ENCODE results near the gene FEV.

The FEV gene

GRCh38 chr2:218985021-218985324 is at the start of gene FEV:
FEV (minus strand) TSS chr2:218985184; CDS start chr2:218985075, 109 bp downstream.
- TF ChIP-seq, protein P1, sequence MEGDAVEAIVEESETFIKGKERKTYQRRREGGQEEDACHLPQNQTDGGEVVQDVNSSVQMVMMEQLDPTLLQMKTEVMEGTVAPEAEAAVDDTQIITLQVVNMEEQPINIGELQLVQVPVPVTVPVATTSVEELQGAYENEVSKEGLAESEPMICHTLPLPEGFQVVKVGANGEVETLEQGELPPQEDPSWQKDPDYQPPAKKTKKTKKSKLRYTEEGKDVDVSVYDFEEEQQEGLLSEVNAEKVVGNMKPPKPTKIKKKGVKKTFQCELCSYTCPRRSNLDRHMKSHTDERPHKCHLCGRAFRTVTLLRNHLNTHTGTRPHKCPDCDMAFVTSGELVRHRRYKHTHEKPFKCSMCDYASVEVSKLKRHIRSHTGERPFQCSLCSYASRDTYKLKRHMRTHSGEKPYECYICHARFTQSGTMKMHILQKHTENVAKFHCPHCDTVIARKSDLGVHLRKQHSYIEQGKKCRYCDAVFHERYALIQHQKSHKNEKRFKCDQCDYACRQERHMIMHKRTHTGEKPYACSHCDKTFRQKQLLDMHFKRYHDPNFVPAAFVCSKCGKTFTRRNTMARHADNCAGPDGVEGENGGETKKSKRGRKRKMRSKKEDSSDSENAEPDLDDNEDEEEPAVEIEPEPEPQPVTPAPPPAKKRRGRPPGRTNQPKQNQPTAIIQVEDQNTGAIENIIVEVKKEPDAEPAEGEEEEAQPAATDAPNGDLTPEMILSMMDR (conservative IDR thresholded peaks at IDR 0.05; ENCODE audit: low read depth, low read length), result no peak

DNA sequence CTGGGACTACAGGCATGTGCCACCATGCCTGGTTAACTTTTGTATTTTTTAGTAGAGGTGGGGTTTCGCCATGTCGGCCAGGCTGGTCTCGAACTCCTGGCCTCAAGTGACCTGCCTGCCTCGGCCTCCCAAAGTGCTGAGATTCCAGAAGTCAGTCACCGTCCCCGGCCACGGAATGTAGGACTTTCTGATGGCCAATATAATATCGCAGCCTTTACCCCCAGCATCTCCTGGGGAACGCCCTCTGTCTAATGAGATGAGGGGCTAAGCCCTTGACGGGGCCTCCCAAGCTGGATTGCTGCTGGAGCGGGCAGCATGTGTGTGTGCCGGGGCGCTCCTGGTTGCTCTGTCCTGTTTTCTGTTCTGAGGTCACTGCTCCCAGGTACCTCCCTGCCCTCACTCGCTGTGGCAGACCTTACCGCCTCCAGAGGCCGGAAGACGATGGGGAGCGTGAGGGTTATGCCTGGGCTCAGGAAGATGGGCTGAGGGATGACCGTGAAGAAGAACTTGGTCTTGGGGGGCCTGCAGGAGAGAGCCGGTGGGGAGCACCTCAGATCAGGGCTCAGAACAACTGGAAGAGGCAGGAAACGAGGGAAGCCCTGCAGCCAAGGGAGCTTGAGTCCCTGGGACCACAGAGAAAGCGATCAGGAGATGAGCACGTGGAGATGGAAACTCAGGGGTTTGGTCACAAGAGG is 47.2 kb upstream of the FEV start:
- TF ChIP-seq, protein P1 (conservative IDR thresholded peaks at IDR 0.05; ENCODE audit: low read depth, low read length), result no peak
- no peak for DNase-seq (ENCODE audit: low read depth)
- H3K4me3 ChIP-seq (ENCODE audit: low read depth, low read length), result no peak overlapping the region

More at GRCh38 chr2:218985021-218985324, at the start of gene FEV:
- H3K4me3 ChIP-seq (ENCODE audit: low read depth, low read length), result no peak within 1 kb of the TSS
- no peak for DNase-seq (ENCODE audit: low read depth)

DNA sequence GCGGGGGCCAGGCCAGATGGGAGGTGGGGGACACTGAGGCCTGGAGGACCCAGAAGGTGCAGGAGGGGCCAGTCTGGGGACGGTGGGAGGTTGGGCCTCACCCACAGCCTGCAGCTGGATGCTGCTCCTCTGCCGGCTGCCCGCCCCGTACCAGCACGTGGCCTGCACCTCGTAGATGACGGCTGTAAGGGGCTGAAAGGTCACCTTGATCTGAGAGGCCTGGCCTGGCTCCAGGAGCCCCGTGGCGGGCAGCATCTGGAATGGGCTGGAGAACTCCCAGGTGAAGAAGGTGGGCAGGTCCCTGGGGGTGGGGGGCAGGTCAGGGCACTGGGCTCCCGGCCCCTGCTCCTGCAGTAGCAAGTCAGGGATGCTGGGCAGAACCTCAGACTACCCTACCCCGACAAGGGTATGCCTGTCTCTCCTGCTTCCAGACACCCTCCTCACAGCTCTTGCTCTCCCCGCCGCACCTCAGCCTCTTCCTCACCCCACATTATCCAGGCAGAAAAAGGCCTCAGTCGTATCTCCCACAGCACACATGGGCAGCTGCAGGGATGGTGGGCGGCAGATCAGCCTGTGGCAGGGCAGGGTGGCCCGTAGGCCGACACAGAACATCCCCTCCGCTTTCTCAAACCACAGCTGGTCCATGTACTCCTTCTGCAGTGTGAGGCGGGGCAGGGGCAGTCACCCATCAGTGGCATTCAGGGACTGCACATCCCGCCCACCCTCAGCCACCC is 46.2 kb upstream of the FEV start:
- no peak overlapping the region for H3K4me3 ChIP-seq (ENCODE audit: low read depth, low read length)
- TF ChIP-seq, protein P1 (conservative IDR thresholded peaks at IDR 0.05; ENCODE audit: low read depth, low read length), result no peak
- no peak for DNase-seq (ENCODE audit: low read depth)

DNA sequence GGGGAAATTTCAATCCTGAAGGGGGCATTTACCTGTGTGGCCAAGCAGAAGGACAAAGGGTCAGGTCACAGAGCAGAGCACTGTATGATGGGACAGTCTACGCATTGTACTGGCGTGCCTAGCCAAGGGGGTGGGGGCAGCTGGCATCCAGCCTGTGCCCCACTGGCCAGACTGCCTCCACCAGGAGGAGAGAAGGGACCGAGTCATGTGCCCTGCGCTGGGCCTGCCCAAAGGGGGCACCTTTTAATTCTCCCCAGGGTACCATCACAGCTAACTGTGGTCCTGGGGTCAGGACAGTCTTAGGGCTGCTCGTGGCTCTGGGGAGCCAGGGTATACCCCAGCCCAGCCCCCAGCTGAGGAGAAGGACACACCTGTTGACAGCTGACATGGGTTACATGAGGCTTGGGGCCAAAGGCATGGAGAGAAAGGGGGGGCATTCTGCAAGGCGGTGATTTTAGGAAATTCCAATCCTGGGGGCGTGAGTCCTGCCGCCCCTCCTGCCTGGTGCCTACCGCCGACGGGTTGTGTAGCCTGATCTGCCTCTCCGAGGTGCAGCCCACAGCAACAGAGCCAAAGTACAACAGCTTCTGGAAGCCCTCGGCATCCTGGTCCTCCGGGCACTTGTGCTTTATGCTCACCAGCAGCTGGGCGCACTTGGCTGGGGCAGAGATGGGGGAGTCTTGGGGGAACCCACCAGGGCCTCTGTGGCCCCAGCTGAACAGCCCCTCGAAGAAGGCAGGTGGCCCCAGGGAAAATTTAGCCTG is 45.4 kb upstream of the FEV start:
- TF ChIP-seq, protein P1 (conservative IDR thresholded peaks at IDR 0.05; ENCODE audit: low read depth, low read length), result no peak
- H3K4me3 ChIP-seq (ENCODE audit: low read depth, low read length), result no peak overlapping the region
- no peak for DNase-seq (ENCODE audit: low read depth)

DNA sequence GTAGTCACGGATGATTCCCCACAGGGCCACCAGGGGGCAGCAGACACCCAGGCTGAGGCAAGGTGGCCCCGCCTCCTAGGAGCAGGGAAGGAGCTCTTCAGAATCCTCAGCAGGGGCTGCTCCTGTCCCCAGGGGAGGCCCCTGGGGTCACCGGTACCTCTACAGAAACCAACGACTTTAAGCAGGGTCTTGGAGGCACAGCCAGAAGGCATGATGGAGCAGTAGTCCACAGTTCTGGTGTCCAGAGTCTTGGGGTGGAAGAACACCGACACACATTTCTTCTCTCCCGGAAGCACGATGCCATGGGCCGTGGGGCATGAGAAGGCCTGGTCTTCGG is 44.8 kb upstream of the FEV start:
- DNase-seq (ENCODE audit: low read depth), result peak; percentile 84
- TF ChIP-seq, protein P1 (conservative IDR thresholded peaks at IDR 0.05; ENCODE audit: low read depth, low read length), result peak; percentile 89
- H3K4me3 ChIP-seq (ENCODE audit: low read depth, low read length), result no peak overlapping the region

DNA sequence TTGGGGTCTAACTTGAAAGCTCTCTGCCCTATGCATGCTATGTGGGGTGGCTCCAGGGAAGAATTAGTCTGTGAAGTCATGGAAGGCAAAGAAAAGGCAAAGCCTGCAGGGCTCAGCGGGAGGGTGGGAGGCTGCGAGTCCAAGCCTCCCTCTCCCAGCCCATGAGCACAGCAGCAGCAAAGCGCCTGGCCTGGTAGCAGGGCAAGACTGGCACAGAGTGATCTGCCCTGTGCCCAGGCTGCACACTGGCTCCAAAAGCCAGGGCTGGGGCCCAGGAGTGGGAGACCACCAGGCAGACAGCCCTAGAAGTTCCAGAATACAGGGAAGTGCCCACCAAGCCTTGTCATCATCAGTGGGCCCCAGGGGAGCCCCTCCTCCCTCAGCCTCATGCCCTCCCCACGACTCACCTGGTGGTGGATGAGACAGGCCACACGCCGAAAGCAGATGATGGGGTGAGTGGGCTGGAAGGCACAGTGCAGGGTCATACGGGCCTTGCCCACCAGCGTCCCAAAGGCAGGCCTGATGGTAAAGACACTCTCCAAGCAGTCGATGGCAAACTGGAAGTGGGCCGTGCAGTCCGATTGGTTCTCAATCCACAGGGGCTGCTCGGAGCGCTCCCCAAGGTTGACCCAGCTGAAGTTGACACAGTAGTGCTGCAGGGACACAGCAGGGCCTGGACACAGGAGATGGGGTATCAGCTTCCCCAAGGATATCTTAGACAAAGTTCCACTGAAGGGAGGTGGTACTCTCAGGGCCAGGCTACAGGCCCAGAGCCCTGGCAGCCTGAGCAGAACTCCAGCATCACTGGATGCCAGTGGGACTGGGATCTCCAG is 44.2 kb upstream of the FEV start:
- no peak overlapping the region for H3K4me3 ChIP-seq (ENCODE audit: low read depth, low read length)
- TF ChIP-seq, protein P1 (conservative IDR thresholded peaks at IDR 0.05; ENCODE audit: low read depth, low read length), result no peak
- no peak for DNase-seq (ENCODE audit: low read depth)
